Epidermal melanocyte (primary cell): Measurements from ENCODE around the gene NRROS.
"Not testable (repeated sequence)": the region's sequence is repeated elsewhere in the genome, so short reads cannot be mapped to it uniquely, and the experiment has no call there.

Experiments
- DNase-seq: peaks from one replicate; pipeline ENCODE4 v3.0.0; 2011; ENCODE audit warnings: low spot score; ENCODE audit not compliant: insufficient read length

NRROS gene

GRCh38 chr3:196624907-196625306 is 14.6 kb upstream of the NRROS start:
- DNase-seq: no peak

GRCh38 chr3:196625331-196625730 is 14.2 kb upstream of the NRROS start:
- DNase-seq: no peak

- no peak for DNase-seq
Measured at GRCh38 chr3:196627918-196628231, 11.6 kb upstream of the NRROS start.

- no peak for DNase-seq
Measured at GRCh38 chr3:196629228-196629627, 10.3 kb upstream of the NRROS start.

GRCh38 chr3:196631682-196632045 is 7.8 kb upstream of the NRROS start:
- DNase-seq: no peak

GRCh38 chr3:196632046-196632751 is 7.3 kb upstream of the NRROS start:
- DNase-seq: peak; percentile 76

GRCh38 chr3:196633555-196634151 is 5.8 kb upstream of the NRROS start:
- DNase-seq: no peak

GRCh38 chr3:196634224-196634623 is 5.3 kb upstream of the NRROS start:
- no peak for DNase-seq

- DNase-seq: no peak
Measured at GRCh38 chr3:196634829-196635228, 4.7 kb upstream of the NRROS start.

- no peak for DNase-seq
Measured at GRCh38 chr3:196636369-196637349, 2.8 kb upstream of the NRROS start.

- not testable (repeated sequence) for DNase-seq
Measured at GRCh38 chr3:196637941-196638340, 1.6 kb upstream of the NRROS start.

- no peak for DNase-seq
Measured at GRCh38 chr3:196638861-196639482, 522 bp upstream of the NRROS start.

GRCh38 chr3:196640297-196641018 is 964 bp downstream of the NRROS start:
- DNase-seq: no peak

- no peak for DNase-seq
Measured at GRCh38 chr3:196641333-196642054, 2.0 kb downstream of the NRROS start.

GRCh38 chr3:196642434-196642833 is 2.9 kb downstream of the NRROS start:
- DNase-seq: no peak

- no peak for DNase-seq
Measured at GRCh38 chr3:196643201-196643749, 3.8 kb downstream of the NRROS start.

- no peak for DNase-seq
Measured at GRCh38 chr3:196643761-196644160, 4.3 kb downstream of the NRROS start.

- DNase-seq: no peak
Measured at GRCh38 chr3:196645096-196645495, 5.6 kb downstream of the NRROS start.

- no peak for DNase-seq
Measured at GRCh38 chr3:196645897-196646665, 6.6 kb downstream of the NRROS start.
